ENCODE data around the gene ODC1. TPM values are rescaled to one million over a fixed set of nuclear protein-coding genes. Genes with fewer than 3 reads are reported as not detected.
"Not testable (repeated sequence)": the region's sequence is repeated elsewhere in the genome, so short reads cannot be mapped to it uniquely, and the experiment has no call there.

Gene ODC1
- total RNA-seq, 1 experiment from 2014 or later: 277 TPM

DNA sequence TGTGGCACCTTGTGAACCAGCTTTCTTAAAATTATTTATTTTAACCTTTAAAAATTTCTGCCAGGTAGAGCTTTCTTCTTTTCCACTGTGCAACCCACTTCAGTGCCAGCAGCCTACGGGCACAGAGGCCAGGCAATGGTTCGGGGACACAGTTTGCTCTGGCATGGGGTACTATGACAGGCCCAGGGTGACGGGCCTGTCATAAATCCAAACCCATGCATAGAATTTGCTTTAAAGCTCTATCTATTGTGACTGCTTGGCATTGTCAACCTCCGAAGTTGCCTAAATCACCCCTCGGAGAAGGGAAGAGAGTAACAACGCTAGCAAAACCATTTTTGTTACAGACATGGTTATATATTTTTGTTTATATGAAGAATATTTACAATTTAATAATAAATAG is 1.5 kb downstream of the ODC1 start:
- H3K4me3 ChIP-seq (ENCODE audit: low read depth, low read length): peak overlapping the region; percentile 49
- CTCF ChIA-PET: interaction anchor here (1.2 kb wide), 1 partner anchor 374 kb away, joined by 3 read pairs; no protein-coding TSS in a partner anchor
- peaks cover 12% of the 10 kb centered on the region for H3K36me3 ChIP-seq (ENCODE audit: control insufficient read depth, insufficient read depth, low read length)
- H3K27ac Mint-ChIP-seq (ENCODE audit: unreplicated experiment): peak overlapping the region; percentile 83
- H3K36me3 Mint-ChIP-seq (ENCODE audit: insufficient read depth, unreplicated experiment): peaks cover 64% of the 10 kb centered on the region
- BruUV-seq (replicated peaks): no TSS peak
- H3K4me1 Mint-ChIP-seq (ENCODE audit: low read depth, unreplicated experiment): peaks cover 13% of the 10 kb centered on the region
- intact Hi-C loops (cut with micrococcal nuclease; ENCODE audit: unreplicated experiment): no loop called here
- H3K9me3 Mint-ChIP-seq (ENCODE audit: unreplicated experiment): no peaks in the 10 kb centered on the region
- peaks cover 17% of the 10 kb centered on the region for H3K4me1 ChIP-seq
- peak overlapping the region; percentile 84 for H3K4me3 Mint-ChIP-seq (ENCODE audit: unreplicated experiment)
- TF ChIP-seq, protein P1, sequence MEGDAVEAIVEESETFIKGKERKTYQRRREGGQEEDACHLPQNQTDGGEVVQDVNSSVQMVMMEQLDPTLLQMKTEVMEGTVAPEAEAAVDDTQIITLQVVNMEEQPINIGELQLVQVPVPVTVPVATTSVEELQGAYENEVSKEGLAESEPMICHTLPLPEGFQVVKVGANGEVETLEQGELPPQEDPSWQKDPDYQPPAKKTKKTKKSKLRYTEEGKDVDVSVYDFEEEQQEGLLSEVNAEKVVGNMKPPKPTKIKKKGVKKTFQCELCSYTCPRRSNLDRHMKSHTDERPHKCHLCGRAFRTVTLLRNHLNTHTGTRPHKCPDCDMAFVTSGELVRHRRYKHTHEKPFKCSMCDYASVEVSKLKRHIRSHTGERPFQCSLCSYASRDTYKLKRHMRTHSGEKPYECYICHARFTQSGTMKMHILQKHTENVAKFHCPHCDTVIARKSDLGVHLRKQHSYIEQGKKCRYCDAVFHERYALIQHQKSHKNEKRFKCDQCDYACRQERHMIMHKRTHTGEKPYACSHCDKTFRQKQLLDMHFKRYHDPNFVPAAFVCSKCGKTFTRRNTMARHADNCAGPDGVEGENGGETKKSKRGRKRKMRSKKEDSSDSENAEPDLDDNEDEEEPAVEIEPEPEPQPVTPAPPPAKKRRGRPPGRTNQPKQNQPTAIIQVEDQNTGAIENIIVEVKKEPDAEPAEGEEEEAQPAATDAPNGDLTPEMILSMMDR (IDR thresholded peaks at IDR 0.05; ENCODE audit: insufficient read depth in 1 of 2, low read depth in 1 of 2, low read length in 1 of 2, severe bottlenecking in 1 of 2, unreplicated experiment in 1 of 2): no peak
- H3K27me3 ChIP-seq (replicated peaks; ENCODE audit: control insufficient read depth, insufficient read depth, low read length): no peaks in the 10 kb centered on the region
- H3K27me3 Mint-ChIP-seq (ENCODE audit: insufficient read depth, unreplicated experiment): no peaks in the 10 kb centered on the region
- no peak for DNase-seq
- no peaks in the 10 kb centered on the region for H3K9me3 ChIP-seq
- POLR2A ChIA-PET: interaction anchor here (0.8 to 2.9 kb wide), 4 partner anchors 12 to 403 kb away, joined by 3 to 15 read pairs (median 8); partner anchors contain the start of gene KLF11

DNA sequence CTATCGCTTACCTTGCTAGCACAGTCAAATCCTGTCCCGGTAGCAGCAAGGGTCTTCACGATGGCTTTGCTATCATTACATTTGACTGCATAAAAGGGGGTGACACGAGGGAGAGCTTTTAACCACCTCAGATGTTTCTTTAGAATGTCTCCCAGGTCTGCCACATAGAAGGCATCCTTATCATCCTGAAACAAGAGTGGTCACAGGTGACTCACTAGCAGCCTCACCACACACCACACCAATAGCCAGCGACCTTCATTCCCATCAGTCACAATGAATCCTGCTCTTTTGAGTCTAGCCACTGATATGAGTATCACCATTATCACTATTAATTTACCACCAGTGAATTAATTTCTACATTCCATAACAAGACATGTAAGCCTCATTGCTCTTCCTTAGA is 3.7 kb downstream of the ODC1 start:
- Histone ChIP-seq H3K4me1 (peaks cover 13% of the 10 kb centered on the region; the same call in 1 of the 2 replicates), H3K9me3 (no peaks in the 10 kb centered on the region), H3K27me3 (replicated peaks; ENCODE audit: control insufficient read depth, insufficient read depth, low read length) (no peaks in the 10 kb centered on the region), H3K4me3 (ENCODE audit: low read depth, low read length) (no peak overlapping the region), H3K36me3 (ENCODE audit: control insufficient read depth, insufficient read depth, low read length) (peaks cover 16% of the 10 kb centered on the region)
- no peak overlapping the region for H3K27ac Mint-ChIP-seq (ENCODE audit: unreplicated experiment)
- no peak overlapping the region for H3K4me3 Mint-ChIP-seq (ENCODE audit: unreplicated experiment)
- POLR2A ChIA-PET: no interaction called here
- H3K27me3 Mint-ChIP-seq (ENCODE audit: insufficient read depth, unreplicated experiment): no peaks in the 10 kb centered on the region
- CTCF ChIA-PET: interaction anchor here (1.2 kb wide), 1 partner anchor 9 kb away, joined by 6 read pairs; no protein-coding TSS in a partner anchor
- peaks cover 86% of the 10 kb centered on the region for H3K36me3 Mint-ChIP-seq (ENCODE audit: insufficient read depth, unreplicated experiment)
- BruUV-seq (replicated peaks): no TSS peak
- H3K4me1 Mint-ChIP-seq (ENCODE audit: low read depth, unreplicated experiment): peaks cover 7% of the 10 kb centered on the region
- TF ChIP-seq, protein P1 (IDR thresholded peaks at IDR 0.05; ENCODE audit: insufficient read depth in 1 of 2, low read depth in 1 of 2, low read length in 1 of 2, severe bottlenecking in 1 of 2, unreplicated experiment in 1 of 2): no peak
- intact Hi-C loops (cut with micrococcal nuclease; ENCODE audit: unreplicated experiment): no loop called here
- no peak for DNase-seq
- no peaks in the 10 kb centered on the region for H3K9me3 Mint-ChIP-seq (ENCODE audit: unreplicated experiment)

DNA sequence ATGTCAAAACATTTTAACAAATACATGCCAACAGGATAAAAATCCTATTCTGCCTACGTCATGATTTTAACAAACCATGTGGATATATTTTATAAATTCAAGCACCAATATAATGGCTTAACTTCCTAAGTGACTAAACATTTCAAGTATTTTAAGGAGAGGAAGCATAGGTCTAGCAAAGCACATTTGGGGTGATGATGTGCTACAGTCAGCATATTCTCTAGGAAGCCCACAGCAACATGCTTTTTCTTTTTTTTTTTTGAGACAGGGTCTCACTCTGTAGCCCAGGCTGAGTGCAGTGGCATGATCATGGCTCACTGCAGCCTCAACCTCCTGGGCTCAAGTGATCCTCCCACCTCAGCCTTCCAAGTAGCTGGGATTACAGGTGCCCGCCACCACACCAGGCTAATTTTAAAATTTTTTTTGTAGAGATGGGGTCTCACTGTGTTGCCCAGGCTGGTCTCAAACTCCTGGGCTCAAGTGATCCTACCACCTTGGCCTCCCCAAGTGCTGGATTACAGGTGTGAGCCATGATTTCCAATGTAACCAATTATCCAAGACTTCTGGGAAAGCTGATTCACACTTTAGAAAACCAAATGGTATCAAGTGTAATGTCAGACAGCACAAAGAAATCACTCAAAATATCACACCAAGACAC is 5.5 kb downstream of the ODC1 start:
- intact Hi-C loops (cut with micrococcal nuclease; ENCODE audit: unreplicated experiment); CTCF ChIA-PET: not testable (repeated sequence)
- H3K36me3 Mint-ChIP-seq (ENCODE audit: insufficient read depth, unreplicated experiment): peaks cover 93% of the 10 kb centered on the region

More for the DNA sequence above, 5.5 kb downstream of the ODC1 start:
- peak overlapping the region; percentile 15 for H3K27ac Mint-ChIP-seq (ENCODE audit: unreplicated experiment)
- H3K4me3 Mint-ChIP-seq (ENCODE audit: unreplicated experiment); H3K9me3 Mint-ChIP-seq (ENCODE audit: unreplicated experiment); DNase-seq; H3K27me3 Mint-ChIP-seq (ENCODE audit: insufficient read depth, unreplicated experiment); H3K4me1 Mint-ChIP-seq (ENCODE audit: low read depth, unreplicated experiment); H3K4me3 ChIP-seq (ENCODE audit: low read depth, low read length); POLR2A ChIA-PET; H3K27me3 ChIP-seq (replicated peaks; ENCODE audit: control insufficient read depth, insufficient read depth, low read length); H3K9me3 ChIP-seq; BruUV-seq (replicated peaks): not testable (repeated sequence)
- peaks cover 16% of the 10 kb centered on the region for H3K36me3 ChIP-seq (ENCODE audit: control insufficient read depth, insufficient read depth, low read length)
- H3K4me1 ChIP-seq: peaks cover 13% of the 10 kb centered on the region; the same call in 1 of the 2 replicates
